Parathyroid adenoma (tissue), 2 donors: ENCODE results near the gene SENP1.

Source experiments
- H2AFZ ChIP-seq: fragments of 300-600 bp; sonication (generic); one replicate; pipeline ENCODE4 v1.7.0; 2017; ENCODE audit warnings: antibody characterized with exemption, mild to moderate bottlenecking
- H3K27ac ChIP-seq: fragments of 300-600 bp; sonication (generic); one replicate; pipeline ENCODE4 v1.7.0; 2017
- H3K27me3 ChIP-seq: fragments of 300-600 bp; sonication (generic); one replicate; pipeline ENCODE4 v1.7.0; 2017; ENCODE audit warnings: low read length; ENCODE audit not compliant: control insufficient read depth, insufficient read depth
- H3K36me3 ChIP-seq: fragments of 300-600 bp; sonication (generic); one replicate; pipeline ENCODE4 v1.7.0; 2017; ENCODE audit warnings: low read length; ENCODE audit not compliant: control insufficient read depth, insufficient read depth
- H3K4me1 ChIP-seq: fragments of 300-600 bp; sonication (generic); one replicate; pipeline ENCODE4 v1.7.0; 2017; ENCODE audit warnings: control low read depth
- H3K4me2 ChIP-seq: fragments of 300-600 bp; sonication (generic); one replicate; pipeline ENCODE4 v1.7.0; 2017; ENCODE audit warnings: low read length
- H3K4me3 ChIP-seq: fragments of 300-600 bp; sonication (generic); one replicate; pipeline ENCODE4 v1.7.0; 2017; ENCODE audit warnings: low read depth, low read length
- H3K79me2 ChIP-seq: fragments of 300-600 bp; sonication (generic); one replicate; pipeline ENCODE4 v1.7.0; 2017; ENCODE audit warnings: control low read depth
- H3K9ac ChIP-seq: fragments of 300-600 bp; sonication (generic); one replicate; pipeline ENCODE4 v1.7.0; 2017; ENCODE audit warnings: mild to moderate bottlenecking
- H3K9me3 ChIP-seq: fragments of 300-600 bp; sonication (generic); one replicate; pipeline ENCODE4 v1.7.0; 2017; ENCODE audit warnings: low read length; ENCODE audit not compliant: control insufficient read depth
- CTCF ChIP-seq: fragments of 300-600 bp; sonication (generic); IDR thresholded peaks from one replicate; pipeline ENCODE4 v1.7.0; 2017; ENCODE audit warnings: antibody characterized with exemption, mild to moderate bottlenecking
- donor health status: primary hyperparathyroidism.

SENP1 gene

GRCh38 chr12:48024735-48025134 is 81.1 kb downstream of the SENP1 start:
- Histone ChIP-seq H3K9me3 (no peaks in the 10 kb centered on the region), H3K9ac (no peak overlapping the region), H3K27ac (no peak overlapping the region), H3K4me1 (peaks cover 39% of the 10 kb centered on the region), H3K36me3 (no peaks in the 10 kb centered on the region), H2AFZ (no peak overlapping the region), H3K27me3 (no peaks in the 10 kb centered on the region), H3K4me2 (no peak overlapping the region), H3K79me2 (no peaks in the 10 kb centered on the region), H3K4me3 (no peak overlapping the region)
- no peak for TF ChIP-seq CTCF

- H3K9ac ChIP-seq, result no peak overlapping the region
- TF ChIP-seq CTCF, result no peak
- H3K4me1 ChIP-seq, result peaks cover 31% of the 10 kb centered on the region
- peak overlapping the region; percentile 87 for H3K27ac ChIP-seq
- H3K79me2 ChIP-seq, result no peaks in the 10 kb centered on the region
- peak overlapping the region; percentile 20 for H3K4me2 ChIP-seq
- H3K27me3 ChIP-seq, result no peaks in the 10 kb centered on the region
- H3K9me3 ChIP-seq, result no peaks in the 10 kb centered on the region
- H2AFZ ChIP-seq, result peak overlapping the region; percentile 63
- H3K36me3 ChIP-seq, result no peaks in the 10 kb centered on the region
- H3K4me3 ChIP-seq, result no peak overlapping the region
These were observed 82.5 kb downstream of the SENP1 start for GRCh38 chr12:48023386-48023785.

GRCh38 chr12:48022676-48023385 is 83.0 kb downstream of the SENP1 start:
- H3K4me3 ChIP-seq, result no peak overlapping the region
- H3K4me1 ChIP-seq, result peaks cover 35% of the 10 kb centered on the region
- H3K9ac ChIP-seq, result no peak overlapping the region
- H3K4me2 ChIP-seq, result peak overlapping the region; percentile 20
- H3K9me3 ChIP-seq, result no peaks in the 10 kb centered on the region
- no peaks in the 10 kb centered on the region for H3K79me2 ChIP-seq
- H3K36me3 ChIP-seq, result no peaks in the 10 kb centered on the region
- H3K27ac ChIP-seq, result peak overlapping the region; percentile 87
- TF ChIP-seq CTCF, result no peak
- H2AFZ ChIP-seq, result peak overlapping the region; percentile 21
- no peaks in the 10 kb centered on the region for H3K27me3 ChIP-seq

- Histone ChIP-seq H3K36me3 (no peaks in the 10 kb centered on the region), H3K79me2 (no peaks in the 10 kb centered on the region), H3K27ac (peak overlapping the region; percentile 29), H3K9me3 (no peaks in the 10 kb centered on the region), H3K4me2 (no peak overlapping the region), H3K4me3 (no peak overlapping the region), H3K4me1 (peaks cover 36% of the 10 kb centered on the region), H3K27me3 (no peaks in the 10 kb centered on the region), H3K9ac (no peak overlapping the region), H2AFZ (peak overlapping the region; percentile 77)
- no peak for TF ChIP-seq CTCF
These were observed 83.7 kb downstream of the SENP1 start for GRCh38 chr12:48022180-48022521.
